ENCODE data around the gene PNPLA7.

GRCh38 chr9:137494550-137495351, 55.5 kb downstream of the PNPLA7 start:
- TF ChIP-seq CTCF (IDR thresholded peaks at IDR 0.05; ENCODE audit: borderline replicate concordance, extremely low read depth, low read length, poor library complexity, severe bottlenecking): no peak
- no peak for TF ChIP-seq EZH2 (IDR thresholded peaks at IDR 0.05; ENCODE audit: borderline replicate concordance, low read depth, low read length, severe bottlenecking)
